ENCODE data around the gene B4GALT3.

Gene B4GALT3

DNA sequence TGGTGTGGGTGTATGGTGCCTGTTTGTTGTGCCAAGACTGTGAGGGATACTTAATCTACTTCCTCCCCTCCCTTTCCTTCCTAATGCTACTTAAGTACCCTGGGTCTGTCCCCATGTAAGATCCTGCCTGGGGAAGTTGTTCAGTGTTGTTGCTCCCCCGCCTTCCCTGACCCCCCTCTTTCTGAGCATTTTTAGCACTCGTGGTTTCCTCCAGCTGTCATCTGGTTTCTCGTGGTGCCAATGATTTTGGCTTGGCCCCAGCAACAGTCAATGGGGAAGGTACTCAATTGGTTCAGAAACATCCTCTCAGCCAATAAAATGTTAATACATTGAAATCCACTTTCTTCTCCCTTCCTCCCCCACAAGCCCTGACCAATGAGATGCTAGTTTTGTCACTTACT lies 8.0 kb upstream of the B4GALT3 start:
- DNase-seq: peak; percentile 83

DNA sequence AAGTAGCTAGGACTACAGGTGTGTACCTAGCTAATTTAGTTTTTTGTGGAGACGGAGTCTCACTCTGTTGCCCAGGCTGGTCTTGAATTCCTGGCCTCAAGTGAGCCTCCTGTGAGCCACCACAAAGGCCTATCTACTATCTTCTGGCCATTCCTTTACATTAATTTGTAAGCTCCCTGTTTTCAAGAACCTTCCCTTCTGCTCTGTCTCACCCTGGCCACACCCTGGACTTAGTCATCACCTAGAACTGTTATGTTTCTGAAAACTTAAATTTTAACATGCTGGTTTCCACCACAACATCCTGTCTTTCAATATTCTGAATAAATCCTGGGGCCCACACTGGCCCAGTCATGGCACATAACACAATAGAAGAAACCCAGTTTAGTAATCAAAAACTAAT lies 4.9 kb upstream of the B4GALT3 start:
- DNase-seq: peak; percentile 43

DNA sequence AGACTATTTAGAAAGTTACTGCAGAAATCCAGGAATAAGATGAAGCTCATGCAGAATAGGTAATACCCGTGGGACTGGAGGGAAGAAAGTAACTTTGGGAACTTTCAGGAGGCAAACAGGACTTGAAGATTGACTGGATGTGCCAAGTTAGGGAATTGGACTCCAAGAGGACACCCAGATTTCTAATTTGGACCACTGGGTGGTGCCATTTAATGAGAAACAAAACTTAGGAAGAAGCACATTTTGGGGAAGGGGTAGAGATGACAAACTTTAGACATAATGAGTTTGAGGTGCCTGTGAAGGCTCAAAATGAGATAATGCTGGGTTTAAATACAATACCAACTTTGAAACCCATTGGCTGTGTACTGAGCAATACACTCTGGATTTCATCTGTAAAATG lies 3.3 kb upstream of the B4GALT3 start:
- peak; percentile 45 for DNase-seq

DNA sequence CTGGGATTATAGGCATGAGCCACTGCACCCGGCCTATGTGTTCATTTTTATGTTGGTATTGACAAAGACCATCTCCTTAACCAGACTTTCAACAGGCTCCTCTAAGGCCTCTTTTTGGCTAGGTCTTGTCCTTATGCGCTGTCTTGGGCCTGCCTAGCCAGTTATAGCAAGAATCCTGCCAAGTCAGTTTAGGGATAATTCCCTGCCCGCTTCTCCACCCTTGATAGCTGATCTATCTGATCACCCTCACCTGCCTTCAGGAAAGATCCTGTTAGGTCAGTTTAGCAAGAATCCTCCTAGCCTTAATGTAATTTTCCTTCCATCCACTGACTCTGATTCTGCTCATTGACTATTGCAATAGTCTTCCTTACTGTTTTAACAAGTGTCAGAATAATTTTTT lies 2.4 kb upstream of the B4GALT3 start:
- no peak for DNase-seq

DNA sequence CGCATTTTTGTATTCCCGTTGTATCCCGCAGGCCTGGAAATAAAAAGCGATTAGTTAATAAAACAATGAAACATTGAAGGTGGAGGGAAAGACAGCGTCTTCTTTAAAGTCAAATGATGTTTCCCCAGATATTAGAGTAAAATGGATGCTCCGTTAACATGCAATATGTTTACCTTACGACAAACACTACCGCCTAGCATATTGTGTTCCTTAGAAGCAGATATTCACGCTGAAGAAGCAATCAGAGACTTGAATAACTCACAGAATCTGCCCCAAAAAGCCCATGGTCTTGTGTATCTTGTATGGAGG lies 583 bp upstream of the B4GALT3 start:
- DNase-seq: no peak

DNA sequence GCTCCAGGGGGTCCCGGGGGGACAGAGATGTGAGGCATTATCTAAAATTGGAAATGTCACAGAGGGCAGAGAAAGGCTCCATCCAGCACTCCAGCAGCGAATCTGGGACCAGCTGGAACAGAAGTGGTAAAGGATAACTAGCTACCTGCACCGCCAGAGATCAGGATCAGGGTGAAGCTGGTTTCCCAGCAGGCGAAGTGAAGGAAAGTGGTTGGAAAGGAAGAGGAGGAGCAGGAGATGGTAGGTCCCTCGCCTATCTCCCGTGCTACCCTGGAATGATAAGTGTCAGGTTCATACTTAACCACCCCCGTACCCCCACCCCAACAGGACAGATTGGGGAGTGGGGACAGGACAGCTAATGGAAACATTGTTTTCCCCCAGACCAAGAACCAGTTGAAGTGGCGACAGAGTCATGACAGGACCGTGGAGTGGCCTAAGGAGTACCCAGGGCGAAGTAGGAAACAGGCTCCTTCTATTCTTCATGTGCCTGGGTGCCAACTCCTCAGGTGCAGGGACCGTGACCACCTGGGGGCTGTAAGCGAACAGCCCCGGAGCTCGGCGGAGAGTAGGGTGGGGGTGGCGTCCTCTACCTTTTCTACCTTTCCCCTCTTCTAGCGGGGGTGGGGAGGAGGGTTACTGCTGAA lies 717 bp downstream of the B4GALT3 start:
- no peak for DNase-seq

DNA sequence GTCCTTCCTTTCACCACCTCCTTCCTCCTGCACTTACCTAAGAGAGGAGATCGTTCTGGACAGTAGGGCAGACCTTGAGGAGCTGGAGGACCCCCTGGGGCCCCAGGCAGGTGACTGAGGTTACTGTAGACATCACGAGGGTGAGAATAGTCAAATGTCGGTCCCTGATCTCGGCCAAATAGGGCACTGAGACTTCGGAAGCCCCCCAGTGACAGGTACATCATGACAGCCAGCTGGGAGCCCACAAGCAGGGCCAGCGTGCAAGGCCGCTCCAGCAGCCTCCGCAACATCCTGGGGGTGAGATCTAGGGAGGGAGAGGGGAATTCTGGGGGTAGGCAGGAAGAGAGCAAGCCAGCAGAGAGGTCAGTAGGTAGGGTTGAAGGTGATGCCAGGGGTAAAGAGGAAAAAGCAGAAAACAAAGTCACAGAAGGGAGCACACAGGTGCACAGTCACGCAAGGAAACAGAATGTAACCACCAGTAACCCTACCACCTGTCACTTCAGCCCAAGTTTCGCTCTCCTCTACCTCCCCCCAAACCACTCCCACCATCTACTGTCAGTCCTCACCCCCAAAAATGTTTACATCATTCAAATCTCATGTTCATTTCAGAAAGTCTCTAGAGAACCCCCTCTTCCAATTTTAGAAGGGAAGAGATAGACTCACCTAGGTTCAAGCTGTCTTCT lies 1.4 kb downstream of the B4GALT3 start:
- no peak for DNase-seq

DNA sequence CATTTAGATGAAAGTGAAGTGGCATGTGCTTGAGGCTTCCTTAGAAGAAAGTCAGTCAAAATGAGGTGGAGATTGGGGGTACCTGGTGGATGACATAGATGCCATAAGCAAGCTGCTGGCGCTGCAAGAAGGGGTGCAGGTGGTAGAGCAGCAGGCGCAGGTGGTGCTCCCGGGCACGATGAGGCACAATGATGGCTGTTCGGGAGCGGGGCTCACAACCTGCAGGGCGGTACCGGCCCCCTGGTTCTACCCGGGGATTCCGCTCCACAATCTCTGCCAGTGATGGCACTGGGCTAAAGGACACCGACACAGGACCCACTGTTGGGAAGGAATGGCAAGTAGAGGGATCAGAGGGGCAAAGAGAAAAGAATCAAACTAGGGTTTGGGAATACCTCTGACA lies 2.4 kb downstream of the B4GALT3 start:
- DNase-seq: no peak

DNA sequence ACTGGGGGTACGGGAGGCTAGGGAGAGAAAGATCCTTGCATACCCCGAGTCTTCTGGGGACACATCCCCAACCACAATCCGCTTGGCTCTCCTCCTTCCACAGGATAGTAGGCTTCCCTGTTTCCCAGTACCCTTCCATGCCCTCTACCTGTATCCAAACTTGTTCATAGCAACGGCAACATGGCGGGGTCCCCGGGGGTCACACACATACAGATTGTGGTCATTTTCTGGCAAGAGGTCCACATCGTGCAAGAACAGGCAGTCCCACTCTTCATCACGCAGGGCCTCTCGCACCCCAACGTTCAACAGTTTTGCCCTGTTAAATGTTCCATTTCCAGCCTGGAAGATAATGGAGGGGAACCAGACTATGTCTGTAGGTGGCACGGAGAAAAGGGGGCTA lies 3.6 kb downstream of the B4GALT3 start:
- no peak for DNase-seq

DNA sequence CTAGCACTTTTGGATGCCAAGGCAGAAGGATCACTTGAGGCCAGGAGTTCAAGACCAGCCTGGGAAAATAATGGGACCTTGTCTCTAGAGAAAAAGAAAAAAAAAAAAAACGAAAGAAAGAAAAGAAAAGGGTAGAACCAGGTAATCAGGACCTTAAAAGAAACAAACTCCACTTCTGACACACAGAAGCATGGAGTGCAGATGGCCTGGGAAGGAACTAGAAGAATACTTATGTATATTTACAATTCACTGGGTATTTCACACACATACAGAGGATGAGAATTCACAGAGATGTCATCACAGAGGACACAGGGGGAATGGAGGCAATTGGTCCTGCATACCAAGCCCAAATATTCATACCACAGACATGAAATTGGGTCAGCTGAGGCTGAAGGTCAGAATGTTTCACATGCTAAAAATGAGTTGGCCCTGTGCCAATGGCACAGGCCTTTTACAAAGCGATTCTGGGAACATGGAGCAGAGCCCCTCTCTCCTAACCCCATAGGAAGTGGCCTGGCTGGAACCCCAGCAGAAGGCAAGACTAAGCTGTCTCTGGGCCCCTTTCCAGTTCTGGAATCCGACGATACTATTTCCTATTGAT lies 4.4 kb downstream of the B4GALT3 start:
- no peak for DNase-seq

DNA sequence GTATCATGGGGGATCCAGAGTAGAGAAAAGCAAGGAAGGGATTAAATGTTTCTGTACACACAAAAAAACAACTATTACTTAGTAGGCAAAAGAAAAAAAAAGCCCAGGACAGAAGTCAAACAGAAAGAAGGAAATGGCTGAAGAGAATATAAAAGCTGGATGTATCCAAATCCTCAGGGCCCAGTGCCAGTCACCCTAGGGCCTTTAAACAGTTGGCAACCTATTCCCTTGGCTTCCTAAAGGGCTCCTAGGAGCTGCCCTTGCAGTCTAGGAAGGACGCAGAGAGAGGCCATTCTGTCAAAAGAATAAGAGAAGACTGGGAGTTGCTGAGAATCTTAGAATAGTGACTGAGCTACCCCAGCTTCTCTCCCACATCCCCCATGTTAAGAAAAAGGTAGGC lies 5.0 kb downstream of the B4GALT3 start:
- DNase-seq: no peak

DNA sequence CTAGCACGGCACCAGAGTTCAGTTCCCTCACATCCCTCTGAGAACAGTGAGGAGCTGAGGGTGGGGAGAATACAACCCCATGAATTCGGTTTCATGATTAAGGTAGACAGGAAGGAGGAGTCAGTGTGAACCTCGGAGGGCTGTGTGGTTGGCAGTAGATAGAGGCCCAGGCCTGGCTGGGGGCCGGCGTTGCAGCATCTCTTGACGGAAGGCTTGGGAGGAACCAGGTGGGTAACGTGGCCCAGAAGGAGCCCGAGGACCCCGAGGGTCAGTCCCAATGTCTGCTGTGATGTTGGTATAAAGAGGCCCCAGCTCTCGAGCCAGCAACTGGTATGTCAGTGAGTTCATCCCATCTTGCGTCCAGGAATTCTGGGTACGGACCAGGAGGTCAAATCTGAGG lies 5.6 kb downstream of the B4GALT3 start:
- DNase-seq: no peak

DNA sequence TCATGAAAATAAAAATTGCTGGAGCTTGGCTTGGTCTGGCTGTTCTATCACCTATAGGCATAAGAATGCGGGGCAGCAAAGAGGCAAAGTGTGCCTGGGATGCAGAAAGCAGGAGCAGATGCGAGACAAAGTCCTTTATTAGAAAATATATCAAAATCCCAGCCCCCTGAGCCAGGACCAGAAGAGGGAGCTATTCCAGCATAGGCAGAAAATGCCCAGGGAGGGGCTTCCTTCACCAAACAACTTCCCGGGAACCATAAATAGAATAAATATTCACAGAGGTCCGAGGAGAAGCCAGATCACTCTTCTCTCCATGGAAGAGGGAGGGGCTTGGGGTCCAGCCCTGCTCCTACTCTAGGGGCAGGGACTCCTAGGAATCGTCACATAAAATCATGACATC lies 6.1 kb downstream of the B4GALT3 start:
- no peak for DNase-seq

DNA sequence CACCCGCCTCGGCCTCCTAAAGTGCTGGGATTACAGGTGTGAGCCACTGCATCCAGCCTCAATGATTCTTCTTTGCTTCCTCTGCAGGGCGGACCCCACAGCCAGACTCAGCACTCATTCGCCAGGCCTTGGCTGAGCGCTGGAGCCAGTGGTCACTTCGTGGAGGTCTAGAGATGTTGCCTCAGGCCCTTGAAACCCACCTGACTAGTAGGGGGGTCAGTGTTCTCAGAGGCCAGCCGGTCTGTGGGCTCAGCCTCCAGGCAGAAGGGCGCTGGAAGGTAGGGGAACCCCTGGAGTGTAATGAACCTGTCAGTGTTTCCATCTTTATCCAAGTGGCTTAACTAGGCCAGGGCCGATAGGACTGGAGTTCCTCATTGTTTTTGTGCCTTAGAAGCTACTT lies 8.4 kb downstream of the B4GALT3 start:
- no peak for DNase-seq

DNA sequence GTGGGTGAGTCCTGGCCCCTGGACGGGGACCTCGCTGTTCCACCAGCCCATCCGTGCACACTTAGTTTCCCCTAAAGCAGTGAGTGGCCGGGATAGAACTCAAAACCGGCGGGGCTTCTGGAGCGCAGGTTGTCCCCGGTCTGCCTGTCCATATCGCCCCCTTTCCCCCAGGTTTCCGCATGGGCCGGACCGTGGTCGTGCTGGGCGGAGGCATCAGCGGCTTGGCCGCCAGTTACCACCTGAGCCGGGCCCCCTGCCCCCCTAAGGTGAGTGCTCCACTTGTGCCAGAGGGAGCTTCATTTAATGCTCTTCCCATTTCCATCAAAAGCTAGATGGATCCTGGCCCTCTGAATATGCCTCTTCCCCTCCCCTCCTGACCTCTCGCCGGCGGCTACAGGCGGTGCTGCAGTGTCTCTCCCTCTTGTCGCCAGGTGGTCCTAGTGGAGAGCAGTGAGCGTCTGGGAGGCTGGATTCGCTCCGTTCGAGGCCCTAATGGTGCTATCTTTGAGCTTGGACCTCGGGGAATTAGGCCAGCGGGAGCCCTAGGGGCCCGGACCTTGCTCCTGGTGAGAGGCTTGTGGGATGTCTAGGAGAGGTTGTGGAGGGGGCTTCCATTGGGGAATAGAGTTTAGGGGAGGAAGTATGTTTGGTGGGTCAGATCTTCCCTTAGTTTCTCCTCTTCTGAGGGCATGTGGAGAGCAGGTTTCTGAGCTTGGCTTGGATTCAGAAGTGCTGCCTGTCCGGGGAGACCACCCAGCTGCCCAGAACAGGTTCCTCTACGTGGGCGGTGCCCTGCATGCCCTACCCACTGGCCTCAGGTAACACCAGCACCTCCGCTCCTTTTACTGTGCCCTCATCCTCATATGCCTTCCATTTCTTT lies 10.4 kb downstream of the B4GALT3 start:
- peak; percentile 68 for DNase-seq

DNA sequence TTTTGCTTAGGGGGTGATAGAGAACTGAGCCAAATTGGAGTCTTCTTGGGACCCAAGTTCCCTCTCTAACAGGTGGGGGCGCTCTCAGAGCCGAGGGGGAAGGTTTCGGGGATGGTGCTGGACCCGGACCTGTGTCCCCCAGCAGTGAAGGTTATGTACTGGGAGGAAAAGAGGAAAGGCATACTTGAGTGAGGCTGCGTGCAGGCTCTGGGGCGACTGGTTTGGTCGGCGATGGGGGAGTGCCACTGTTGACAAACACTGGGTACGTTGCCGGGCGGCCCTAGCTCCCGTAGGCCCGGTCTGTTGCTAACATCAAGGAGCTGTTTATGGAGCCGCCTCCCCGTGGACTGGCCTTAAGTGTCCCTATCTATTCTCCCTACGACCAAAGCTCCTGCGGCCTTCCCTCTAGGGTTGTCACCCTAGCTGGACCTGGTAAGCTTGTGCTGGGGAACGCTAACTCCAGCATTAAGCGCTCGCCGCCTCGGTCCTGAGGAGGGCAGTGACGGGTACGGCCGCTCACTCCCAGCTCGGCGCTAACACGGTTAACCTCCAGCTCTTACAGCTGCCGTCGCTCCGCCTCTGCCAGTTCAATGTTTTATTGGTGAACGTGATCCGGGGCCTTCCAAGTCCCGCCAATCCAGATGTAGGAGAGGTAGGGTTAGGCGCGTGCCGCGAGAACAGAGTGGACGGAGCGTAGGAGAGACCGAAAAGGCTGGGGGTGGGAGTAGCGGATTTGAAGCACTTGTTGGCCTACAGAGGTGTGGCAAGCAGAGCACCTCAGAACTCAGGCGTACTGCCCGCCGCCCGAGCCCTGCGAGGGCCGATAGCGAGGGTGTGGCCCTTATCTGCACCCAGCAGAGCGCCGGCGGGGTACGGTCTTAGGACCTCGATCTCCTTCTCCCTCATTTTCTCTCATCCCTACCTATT lies 11.3 kb downstream of the B4GALT3 start, which contains the start of gene PPOX:
PPOX (plus strand) TSS at position 685 of the 927 bp plus-strand sequence. CDS start 422 bp downstream, outside the sequence.
- DNase-seq: peak; percentile 100

DNA sequence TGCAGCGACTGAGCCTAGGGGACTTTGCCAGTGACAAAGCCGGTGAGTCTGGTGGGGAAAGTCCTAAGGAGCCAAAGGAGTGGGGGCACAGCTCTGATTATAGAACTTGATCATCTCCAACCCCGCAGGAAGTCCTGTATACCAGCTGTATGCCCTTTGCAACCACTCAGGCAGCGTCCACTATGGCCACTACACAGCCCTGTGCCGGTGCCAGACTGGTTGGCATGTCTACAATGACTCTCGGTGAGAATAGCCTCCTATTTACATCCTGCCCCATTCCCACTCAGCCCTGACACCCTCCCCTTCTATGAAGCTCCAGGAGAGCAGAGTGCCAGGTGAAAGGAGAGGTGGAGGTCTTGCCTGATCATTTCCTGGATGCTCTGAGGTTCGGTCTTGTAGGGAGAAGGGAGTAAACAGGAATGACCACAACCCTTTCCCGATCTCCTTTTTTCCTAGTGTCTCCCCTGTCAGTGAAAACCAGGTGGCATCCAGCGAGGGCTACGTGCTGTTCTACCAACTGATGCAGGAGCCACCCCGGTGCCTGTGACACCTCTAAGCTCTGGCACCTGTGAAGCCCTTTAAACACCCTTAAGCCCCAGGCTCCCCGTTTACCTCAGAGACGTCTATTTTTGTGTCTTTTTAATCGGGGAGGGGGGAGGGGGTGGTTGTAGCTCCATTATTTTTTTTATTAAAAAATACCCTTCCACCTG lies 12.3 kb downstream of the B4GALT3 start:
- no peak for DNase-seq

DNA sequence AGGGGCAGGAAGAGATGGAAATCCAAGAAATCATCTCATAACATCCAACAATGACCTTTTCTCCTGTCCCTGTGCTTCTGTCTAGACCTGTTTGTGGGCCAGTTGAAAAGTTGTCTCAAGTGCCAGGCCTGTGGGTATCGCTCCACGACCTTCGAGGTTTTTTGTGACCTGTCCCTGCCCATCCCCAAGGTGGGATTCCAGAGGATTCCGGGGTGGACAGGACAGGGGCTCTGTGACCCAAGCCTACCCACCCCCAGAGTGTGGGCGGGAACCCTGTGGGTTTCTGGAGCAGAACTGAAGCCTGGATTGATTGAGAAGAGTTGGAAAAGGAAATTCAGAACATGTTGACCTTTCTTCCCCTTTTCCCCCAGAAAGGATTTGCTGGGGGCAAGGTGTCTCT lies 13.5 kb downstream of the B4GALT3 start:
- no peak for DNase-seq

DNA sequence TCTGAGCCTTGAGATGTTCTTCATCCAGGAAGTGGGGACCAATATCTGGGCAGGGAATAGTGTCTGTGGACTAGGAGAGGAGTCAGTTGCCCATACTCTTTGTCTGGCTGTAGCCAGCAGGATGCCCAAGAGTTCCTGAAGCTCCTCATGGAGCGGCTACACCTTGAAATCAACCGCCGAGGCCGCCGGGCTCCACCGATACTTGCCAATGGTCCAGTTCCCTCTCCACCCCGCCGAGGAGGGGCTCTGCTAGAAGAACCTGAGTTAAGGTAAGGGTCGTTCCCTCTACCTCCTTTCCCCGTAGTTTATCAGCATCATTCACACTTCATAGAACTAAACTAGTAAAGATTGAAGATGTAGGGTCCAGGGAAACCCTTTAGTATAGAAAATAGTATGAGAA lies 14.5 kb downstream of the B4GALT3 start:
- no peak for DNase-seq

DNA sequence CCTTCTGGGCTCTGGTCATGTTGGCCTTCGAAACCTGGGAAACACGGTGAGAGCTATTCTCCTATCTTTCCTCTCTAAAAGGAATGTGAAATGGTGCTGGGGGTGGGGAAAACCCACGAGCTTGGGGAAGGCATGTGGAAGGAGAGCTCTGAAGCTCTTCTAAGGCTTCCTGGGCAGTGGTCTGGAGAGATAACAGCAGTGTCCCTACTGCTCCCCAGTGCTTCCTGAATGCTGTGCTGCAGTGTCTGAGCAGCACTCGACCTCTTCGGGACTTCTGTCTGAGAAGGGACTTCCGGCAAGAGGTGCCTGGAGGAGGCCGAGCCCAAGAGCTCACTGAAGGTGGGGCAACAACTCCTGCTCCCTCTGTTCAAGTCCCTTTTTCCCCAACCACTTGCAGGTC lies 15.3 kb downstream of the B4GALT3 start:
- DNase-seq: no peak

DNA sequence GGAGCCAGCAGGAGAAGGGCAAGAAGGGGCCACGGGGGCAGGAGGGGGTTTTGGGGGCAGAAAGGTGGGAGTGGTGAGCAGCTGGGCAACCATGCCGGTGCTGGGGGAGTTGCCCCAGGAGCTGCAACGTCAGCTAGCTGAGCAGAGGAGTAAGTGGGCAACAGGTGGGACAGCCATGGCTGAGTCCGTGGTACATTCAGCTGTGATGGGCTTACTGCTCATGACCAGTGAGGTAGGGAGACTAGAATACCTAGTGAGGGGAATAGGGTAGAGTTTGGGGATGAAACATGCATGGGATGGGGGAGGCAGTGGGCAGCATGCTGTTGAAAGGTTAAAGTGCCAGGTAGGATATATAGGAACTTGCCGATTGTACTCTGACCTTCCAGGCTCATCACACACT lies 15.7 kb downstream of the B4GALT3 start:
- no peak for DNase-seq

DNA sequence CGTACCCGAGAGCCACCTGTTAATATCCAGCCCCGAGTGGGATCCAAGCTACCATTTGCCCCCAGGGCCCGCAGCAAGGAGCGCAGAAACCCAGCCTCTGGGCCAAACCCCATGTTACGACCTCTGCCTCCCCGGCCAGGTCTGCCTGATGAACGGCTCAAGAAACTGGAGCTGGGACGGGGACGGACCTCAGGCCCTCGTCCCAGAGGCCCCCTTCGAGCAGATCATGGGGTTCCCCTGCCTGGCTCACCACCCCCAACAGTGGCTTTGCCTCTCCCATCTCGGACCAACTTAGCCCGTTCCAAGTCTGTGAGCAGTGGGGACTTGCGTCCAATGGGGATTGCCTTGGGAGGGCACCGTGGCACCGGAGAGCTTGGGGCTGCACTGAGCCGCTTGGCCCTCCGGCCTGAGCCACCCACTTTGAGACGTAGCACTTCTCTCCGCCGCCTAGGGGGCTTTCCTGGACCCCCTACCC lies 16.6 kb downstream of the B4GALT3 start:
- no peak for DNase-seq

Measured in hematopoietic multipotent progenitor cell treated with erythropoietin and hydrocortisone succinate and interleukin-3 and kit ligand, for 8 days (in vitro differentiated cells).